CD1c-positive myeloid dendritic cell (primary cell): ENCODE data around the gene CCDC159.

Source experiments
- DNase-seq: peaks from one replicate; pipeline ENCODE4 v3.0.0-alpha.2; 2016; ENCODE audit errors: extremely low spot score

The CCDC159 gene

DNA sequence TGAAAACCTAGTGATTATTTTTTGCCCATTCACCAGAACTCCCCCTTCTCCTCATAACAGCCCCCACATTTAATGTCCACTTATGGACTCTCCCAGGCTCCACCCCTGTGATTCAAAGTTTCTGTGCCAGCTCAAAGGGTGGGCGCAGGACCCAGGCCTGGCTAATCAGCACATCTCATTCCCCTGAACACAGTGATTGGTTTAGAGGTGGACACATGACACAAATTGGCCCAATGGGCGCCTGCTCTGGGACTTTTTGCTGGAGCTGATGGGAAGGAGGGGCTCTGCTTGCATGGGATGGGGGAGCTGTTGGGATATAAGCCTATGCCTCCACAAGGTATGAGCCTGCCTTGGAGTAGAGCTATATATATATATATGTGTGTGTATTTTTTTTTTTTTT, 44.0 kb downstream of the CCDC159 start:
- DNase-seq = no peak

DNA sequence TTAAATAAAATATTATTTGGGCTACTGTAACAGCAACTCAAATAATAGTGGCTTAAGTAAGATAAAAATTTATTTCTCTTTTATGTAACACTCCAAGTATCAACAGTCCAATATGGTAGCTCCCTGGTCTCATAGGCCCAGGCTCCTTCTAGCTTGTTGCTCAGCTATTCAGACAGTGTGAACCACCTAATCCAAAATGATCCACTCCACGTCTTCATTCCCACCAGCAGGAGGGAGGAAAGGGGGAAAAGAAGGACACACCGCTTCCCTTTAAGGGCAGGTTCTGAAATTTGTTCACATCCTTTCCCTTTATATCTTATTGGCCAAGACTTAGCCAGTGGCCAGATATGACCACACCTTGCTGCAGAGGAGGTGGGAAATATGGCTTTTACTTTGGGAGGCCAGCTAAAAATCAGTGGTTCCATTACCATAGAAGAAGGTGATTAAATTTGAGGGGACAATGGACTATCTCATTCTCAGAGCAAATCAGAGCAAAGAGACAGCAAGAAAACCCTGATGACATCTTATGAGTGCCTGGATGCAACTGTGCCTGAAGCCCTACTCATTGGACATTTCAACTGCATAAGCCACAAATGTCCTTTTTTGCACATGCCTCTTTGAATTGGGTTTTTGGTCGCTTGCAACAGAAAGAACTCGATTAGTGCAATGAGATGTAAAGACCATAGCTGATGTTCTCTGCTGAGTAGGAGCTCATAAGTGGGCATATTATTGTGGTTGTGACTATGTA, 44.8 kb downstream of the CCDC159 start:
- DNase-seq = no peak

DNA sequence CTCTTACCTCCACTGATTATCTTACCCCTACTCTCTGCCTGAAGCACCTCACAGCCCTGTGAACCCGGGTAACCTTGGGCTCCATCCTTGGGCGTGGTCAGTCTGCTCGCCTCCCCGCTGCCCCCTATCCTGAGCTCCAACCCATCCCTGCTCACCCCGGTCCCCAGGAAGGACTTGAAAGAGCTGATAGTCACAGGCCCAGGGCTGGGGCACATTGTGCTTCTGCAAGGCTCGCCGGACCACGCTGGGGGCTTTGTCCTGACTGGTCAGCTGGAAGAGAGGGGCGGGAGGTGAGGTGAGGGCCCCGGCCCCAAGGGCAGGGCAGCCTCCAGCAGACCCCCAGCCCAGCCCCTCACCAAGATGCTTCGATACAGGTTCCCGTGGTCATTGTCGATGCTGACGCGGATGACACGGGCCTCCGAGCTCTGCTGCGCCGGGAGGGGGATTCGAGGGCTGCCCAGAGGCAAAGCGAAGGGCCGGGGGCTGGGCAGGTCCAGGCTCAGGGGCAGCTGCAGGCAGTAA, 50.8 kb downstream of the CCDC159 start:
- no peak for DNase-seq

DNA sequence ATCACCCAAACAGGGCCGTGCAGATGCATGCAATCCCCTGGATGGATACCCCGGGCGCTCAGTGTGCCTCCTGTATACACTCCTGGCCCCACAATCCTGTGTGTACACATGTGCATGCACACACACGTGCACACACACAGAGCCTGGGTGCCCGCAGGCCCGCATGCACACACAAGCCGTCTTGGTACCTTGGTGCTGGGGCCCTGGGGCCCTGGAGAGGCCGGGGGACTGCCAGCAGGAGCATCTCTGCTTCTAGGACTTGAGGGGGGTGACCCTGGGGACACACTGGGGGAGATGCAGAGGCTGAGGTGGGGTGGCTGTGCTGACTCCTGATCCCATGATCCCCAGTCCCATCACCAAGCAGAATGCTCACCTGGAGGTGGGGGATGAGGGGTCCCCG, 53.3 kb downstream of the CCDC159 start:
- DNase-seq = no peak

DNA sequence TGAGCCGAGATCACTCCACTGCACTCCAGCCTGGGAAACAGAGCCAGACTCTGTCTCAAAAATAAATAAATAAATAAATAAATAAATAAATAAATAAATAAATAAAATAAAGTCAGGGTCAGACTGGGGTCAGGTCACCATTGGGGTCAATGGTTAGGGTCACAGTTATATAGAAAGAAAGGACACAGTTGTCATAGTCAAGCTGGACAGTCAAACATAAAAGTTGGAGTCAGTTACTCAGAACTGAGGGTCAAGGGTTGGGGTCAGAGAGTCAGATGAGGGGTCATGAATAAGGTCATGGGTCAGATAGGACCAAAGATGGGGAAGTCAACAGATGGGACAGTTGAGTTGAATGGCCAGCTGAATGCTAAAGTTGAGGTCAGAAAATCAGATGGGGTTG, 54.5 kb downstream of the CCDC159 start:
- DNase-seq = no peak

DNA sequence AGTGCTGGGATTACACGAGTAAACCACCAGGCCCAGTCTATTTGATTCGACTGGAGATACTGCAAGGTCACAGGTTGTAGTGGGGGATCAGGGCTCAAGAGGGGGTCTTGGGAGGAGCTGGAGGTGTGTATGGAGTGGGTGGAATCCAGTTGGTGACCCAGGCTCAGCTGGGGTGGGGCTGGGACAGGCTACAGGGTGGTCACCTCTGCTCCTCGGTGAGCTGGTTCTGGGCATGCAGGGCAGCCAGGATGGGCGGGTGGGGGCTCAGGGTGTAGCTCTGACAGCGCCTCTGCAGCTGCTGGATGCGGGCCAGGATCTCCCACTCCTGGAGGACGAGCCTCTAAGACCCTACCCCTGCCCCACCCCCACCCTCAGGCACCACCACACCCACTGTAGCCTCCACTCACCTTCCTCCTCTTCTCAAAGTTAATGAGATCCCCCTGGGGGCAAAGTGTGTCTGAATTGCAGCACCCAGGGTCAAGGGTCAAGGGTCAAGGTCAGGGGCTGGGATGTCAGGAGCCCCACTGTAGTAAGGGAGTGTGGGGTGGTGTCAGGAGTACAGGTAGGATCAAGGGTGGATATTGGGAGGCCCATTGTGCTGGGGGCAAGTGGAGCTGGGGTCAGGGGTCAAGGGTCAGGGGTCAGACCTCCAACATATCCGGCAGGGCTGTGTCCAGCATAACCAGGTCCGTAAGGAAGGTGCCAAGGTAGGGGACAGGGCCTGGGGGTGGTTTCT, 55.7 kb downstream of the CCDC159 start:
- no peak for DNase-seq
